GM12878 (cell line): ENCODE measurements around the gene ZNF333.

Source experiments
- POLR2A ChIP-seq: IDR thresholded peaks from 2 replicates; pipeline ENCODE4 v1.6.1; 2011; ENCODE audit warnings: low read depth, mild to moderate bottlenecking, low read length
- POLR2AphosphoS5 ChIP-seq: IDR thresholded peaks from 2 replicates; pipeline ENCODE4 v1.6.1; 2011; ENCODE audit warnings: mild to moderate bottlenecking, low read length, inconsistent platforms

DNA sequence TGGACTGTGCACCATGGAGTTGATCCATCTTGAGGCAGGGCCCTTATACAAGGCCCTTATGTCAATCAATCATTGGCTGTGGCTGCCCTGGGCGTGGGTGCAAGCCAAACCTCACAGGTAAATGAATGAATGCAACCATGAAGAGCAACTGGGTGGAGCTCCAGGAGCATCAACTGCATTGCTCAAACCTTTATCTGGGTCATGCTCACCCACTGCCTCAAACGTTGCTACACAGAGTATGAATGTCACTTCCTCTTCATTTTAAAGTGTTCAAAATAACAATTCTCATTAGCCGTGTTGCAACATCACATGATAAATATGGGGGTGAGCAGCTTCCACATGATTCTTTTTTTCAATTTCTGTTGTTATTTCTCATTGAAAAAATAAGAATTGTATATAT lies 6.4 kb upstream of the ZNF333 start:
- no peak for TF ChIP-seq POLR2AphosphoS5
- TF ChIP-seq POLR2A, result no peak
